Measurements from ENCODE around the gene GSTT2B.

DNA sequence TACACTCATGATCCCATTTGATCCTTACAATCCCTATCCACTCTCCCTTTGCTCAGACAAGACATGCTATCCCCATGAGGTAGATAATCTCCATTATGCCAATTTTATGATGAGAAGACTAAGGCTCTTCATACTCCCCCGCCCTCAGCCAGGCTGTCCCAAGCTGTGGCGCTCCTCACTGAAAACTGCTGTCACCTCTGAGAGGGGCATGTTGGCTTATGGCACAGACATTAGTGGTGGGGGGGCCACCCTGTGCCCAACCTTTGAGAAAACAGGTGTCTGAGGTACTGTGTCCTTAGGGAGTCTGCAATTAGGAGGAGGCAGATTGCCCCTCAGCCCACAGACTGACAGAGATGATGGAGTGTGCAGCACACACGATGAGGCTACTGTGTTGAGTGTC is 8.1 kb upstream of the GSTT2B start:
- TF ChIP-seq, protein P1, sequence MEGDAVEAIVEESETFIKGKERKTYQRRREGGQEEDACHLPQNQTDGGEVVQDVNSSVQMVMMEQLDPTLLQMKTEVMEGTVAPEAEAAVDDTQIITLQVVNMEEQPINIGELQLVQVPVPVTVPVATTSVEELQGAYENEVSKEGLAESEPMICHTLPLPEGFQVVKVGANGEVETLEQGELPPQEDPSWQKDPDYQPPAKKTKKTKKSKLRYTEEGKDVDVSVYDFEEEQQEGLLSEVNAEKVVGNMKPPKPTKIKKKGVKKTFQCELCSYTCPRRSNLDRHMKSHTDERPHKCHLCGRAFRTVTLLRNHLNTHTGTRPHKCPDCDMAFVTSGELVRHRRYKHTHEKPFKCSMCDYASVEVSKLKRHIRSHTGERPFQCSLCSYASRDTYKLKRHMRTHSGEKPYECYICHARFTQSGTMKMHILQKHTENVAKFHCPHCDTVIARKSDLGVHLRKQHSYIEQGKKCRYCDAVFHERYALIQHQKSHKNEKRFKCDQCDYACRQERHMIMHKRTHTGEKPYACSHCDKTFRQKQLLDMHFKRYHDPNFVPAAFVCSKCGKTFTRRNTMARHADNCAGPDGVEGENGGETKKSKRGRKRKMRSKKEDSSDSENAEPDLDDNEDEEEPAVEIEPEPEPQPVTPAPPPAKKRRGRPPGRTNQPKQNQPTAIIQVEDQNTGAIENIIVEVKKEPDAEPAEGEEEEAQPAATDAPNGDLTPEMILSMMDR (IDR thresholded peaks at IDR 0.05), result no peak
- TF ChIP-seq POLR2A (IDR thresholded peaks at IDR 0.05; ENCODE audit: low read depth), result no peak
